Liver (tissue), 3 donors: ENCODE measurements around the gene GALNT14.

Experiments used
- HNF4A ChIP-seq, 2 donors: conservative IDR thresholded peaks; 2 replicates each; pipeline ENCODE4 v1.6.1; 2016; ENCODE audit warnings: antibody characterized with exemption in 2 of 2, mild to moderate bottlenecking in 2 of 2
- JUND ChIP-seq, 2 donors: IDR thresholded peaks; 2 replicates each; pipeline ENCODE4 v1.6.1; 2016; ENCODE audit warnings: antibody characterized with exemption in 2 of 2
- RAD21 ChIP-seq, 2 donors: IDR thresholded peaks; 2 replicates each; pipeline ENCODE4 v1.6.1; 2016; ENCODE audit warnings: antibody characterized with exemption in 2 of 2, mild to moderate bottlenecking in 2 of 2
- REST ChIP-seq: IDR thresholded peaks from 2 replicates; pipeline ENCODE4 v1.6.1; 2016; ENCODE audit warnings: antibody characterized with exemption, mild to moderate bottlenecking
- SP1 ChIP-seq: IDR thresholded peaks from 2 replicates; pipeline ENCODE4 v1.6.1; 2018; ENCODE audit warnings: antibody characterized with exemption, mild to moderate bottlenecking
- TAF1 ChIP-seq: conservative IDR thresholded peaks from 2 replicates; pipeline ENCODE4 v1.6.1; 2016; ENCODE audit warnings: antibody characterized with exemption, mild to moderate bottlenecking
- YY1 ChIP-seq: IDR thresholded peaks from 2 replicates; pipeline ENCODE4 v1.6.1; 2016; ENCODE audit warnings: antibody characterized with exemption, mild to moderate bottlenecking
- TF ChIP-seq, protein P1 (sequence below): fragments of 150-350 bp; IDR thresholded peaks from 2 replicates; pipeline ENCODE4 v1.5.1; 2017; ENCODE audit warnings: improper control_type of control experiment, low read depth, low read length; ENCODE audit not compliant: missing input control
- TF ChIP-seq, protein P2 (sequence below): IDR thresholded peaks from 2 replicates; pipeline ENCODE4 v1.6.1; 2016; ENCODE audit warnings: antibody characterized with exemption
- donor health status: healthy.
- donor health status: healthy.

DNA sequence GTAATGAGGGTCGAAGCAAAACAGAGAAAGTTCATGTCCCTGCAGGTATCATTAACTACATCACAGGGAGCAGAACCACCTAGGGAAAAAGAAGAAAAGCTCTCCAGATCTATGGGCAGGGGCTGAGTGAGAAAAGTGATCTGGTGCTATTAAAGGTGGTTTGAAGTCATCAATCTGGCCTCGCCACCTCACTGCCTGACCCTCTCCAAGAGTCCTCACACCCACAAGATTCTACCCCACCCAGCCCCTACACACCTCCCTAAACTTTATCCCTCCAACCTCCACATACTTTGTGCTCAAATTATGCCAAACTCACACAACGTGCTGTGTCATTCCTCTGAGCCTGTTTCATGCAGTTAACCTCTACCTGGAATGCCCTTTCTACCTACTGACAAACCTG, 2.2 kb downstream of the GALNT14 start:
- TF ChIP-seq RAD21 (IDR thresholded peaks at IDR 0.05), result no peak
- TF ChIP-seq, protein P1, sequence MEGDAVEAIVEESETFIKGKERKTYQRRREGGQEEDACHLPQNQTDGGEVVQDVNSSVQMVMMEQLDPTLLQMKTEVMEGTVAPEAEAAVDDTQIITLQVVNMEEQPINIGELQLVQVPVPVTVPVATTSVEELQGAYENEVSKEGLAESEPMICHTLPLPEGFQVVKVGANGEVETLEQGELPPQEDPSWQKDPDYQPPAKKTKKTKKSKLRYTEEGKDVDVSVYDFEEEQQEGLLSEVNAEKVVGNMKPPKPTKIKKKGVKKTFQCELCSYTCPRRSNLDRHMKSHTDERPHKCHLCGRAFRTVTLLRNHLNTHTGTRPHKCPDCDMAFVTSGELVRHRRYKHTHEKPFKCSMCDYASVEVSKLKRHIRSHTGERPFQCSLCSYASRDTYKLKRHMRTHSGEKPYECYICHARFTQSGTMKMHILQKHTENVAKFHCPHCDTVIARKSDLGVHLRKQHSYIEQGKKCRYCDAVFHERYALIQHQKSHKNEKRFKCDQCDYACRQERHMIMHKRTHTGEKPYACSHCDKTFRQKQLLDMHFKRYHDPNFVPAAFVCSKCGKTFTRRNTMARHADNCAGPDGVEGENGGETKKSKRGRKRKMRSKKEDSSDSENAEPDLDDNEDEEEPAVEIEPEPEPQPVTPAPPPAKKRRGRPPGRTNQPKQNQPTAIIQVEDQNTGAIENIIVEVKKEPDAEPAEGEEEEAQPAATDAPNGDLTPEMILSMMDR, result no peak
- no peak for TF ChIP-seq TAF1
- TF ChIP-seq JUND (IDR thresholded peaks at IDR 0.05), result no peak
- TF ChIP-seq HNF4A (conservative IDR thresholded peaks at IDR 0.05), result no peak
- TF ChIP-seq, protein P2, sequence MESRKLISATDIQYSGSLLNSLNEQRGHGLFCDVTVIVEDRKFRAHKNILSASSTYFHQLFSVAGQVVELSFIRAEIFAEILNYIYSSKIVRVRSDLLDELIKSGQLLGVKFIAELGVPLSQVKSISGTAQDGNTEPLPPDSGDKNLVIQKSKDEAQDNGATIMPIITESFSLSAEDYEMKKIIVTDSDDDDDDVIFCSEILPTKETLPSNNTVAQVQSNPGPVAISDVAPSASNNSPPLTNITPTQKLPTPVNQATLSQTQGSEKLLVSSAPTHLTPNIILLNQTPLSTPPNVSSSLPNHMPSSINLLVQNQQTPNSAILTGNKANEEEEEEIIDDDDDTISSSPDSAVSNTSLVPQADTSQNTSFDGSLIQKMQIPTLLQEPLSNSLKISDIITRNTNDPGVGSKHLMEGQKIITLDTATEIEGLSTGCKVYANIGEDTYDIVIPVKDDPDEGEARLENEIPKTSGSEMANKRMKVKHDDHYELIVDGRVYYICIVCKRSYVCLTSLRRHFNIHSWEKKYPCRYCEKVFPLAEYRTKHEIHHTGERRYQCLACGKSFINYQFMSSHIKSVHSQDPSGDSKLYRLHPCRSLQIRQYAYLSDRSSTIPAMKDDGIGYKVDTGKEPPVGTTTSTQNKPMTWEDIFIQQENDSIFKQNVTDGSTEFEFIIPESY, result no peak
- TF ChIP-seq YY1, result no peak
- no peak for TF ChIP-seq SP1
- TF ChIP-seq REST, result no peak
